WTC11 (cell line): ENCODE data around the gene BICD1. TPM values are rescaled to one million over a fixed set of nuclear protein-coding genes. Genes with fewer than 3 reads are reported as not detected.

Experiments
- ATAC-seq: fragments of 200-7000 bp; cut with Tn5 transposase; 2 replicates; pipeline ENCODE4 v1.10.0; 2021; ENCODE audit warnings: mild to moderate bottlenecking, moderate library complexity
- CTCF ChIA-PET: fragments of 300-600 bp; sonication (Branson Sonifier 250); formaldehyde crosslinking; loops from one replicate; lab custom pipeline; 2021; ENCODE audit warnings: antibody characterized with exemption; lab: Charles Lee
- POLR2A ChIA-PET: fragments of 350-600 bp; sonication (Branson Sonifier 250); formaldehyde crosslinking; loops from one replicate; lab custom pipeline; 2021; ENCODE audit warnings: antibody characterized with exemption; lab: Charles Lee
- DNase-seq: peaks from one replicate; pipeline ENCODE4 v3.0.0; 2021; ENCODE audit warnings: low spot score
- H3K27ac Mint-ChIP-seq: 2 replicates; pipeline ENCODE4 v1.8.0; 2021; ENCODE audit warnings: mixed read lengths
- H3K27me3 Mint-ChIP-seq: 2 replicates; pipeline ENCODE4 v1.8.0; 2021; ENCODE audit warnings: low read depth, mild to moderate bottlenecking, moderate library complexity, mixed read lengths
- H3K36me3 Mint-ChIP-seq: 2 replicates; pipeline ENCODE4 v1.8.0; 2021; ENCODE audit warnings: mixed read lengths
- H3K4me1 Mint-ChIP-seq: 2 replicates; pipeline ENCODE4 v1.8.0; 2022; ENCODE audit warnings: mixed read lengths
- H3K4me3 Mint-ChIP-seq: 2 replicates; pipeline ENCODE4 v1.8.0; 2021; ENCODE audit warnings: mild to moderate bottlenecking, moderate library complexity, mixed read lengths
- H3K9me3 Mint-ChIP-seq: 2 replicates; pipeline ENCODE4 v1.8.0; 2021; ENCODE audit warnings: mixed read lengths
- ESRRA ChIP-seq: sonication (generic); formaldehyde crosslinking; IDR thresholded peaks from 2 replicates; pipeline ENCODE4 v1.8.1; 2022; ENCODE audit warnings: mild to moderate bottlenecking, missing genetic modification reagents, borderline replicate concordance
- ETV6 ChIP-seq: sonication (generic); formaldehyde crosslinking; IDR thresholded peaks from 2 replicates; pipeline ENCODE4 v1.8.1; 2022; ENCODE audit warnings: mild to moderate bottlenecking, missing genetic modification reagents
- NFATC4 ChIP-seq: fragments of 250-450 bp; sonication (Bioruptor Pico); IDR thresholded peaks from 2 replicates; pipeline ENCODE4 v1.9.0; 2021; ENCODE audit warnings: mild to moderate bottlenecking
- NR3C1 ChIP-seq: sonication (generic); formaldehyde crosslinking; conservative IDR thresholded peaks from 2 replicates; pipeline ENCODE4 v1.8.1; 2023; ENCODE audit warnings: low read depth, mild to moderate bottlenecking, missing genetic modification reagents
- RORB ChIP-seq: fragments of 250-450 bp; sonication (Bioruptor Pico); IDR thresholded peaks from 2 replicates; pipeline ENCODE4 v1.9.0; 2021; ENCODE audit warnings: mild to moderate bottlenecking
- SMAD4 ChIP-seq: sonication (generic); formaldehyde crosslinking; IDR thresholded peaks from 2 replicates; pipeline ENCODE4 v1.8.0; 2022; ENCODE audit warnings: mild to moderate bottlenecking, missing genetic modification reagents
- TEAD1 ChIP-seq: sonication (generic); formaldehyde crosslinking; IDR thresholded peaks from 2 replicates; pipeline ENCODE4 v1.8.0; 2022; ENCODE audit warnings: mild to moderate bottlenecking, missing genetic modification reagents
- ZBTB21 ChIP-seq: sonication (generic); formaldehyde crosslinking; IDR thresholded peaks from 2 replicates; pipeline ENCODE4 v1.8.1; 2023; ENCODE audit warnings: mild to moderate bottlenecking, missing genetic modification reagents, borderline replicate concordance
- ZNF138 ChIP-seq: sonication (generic); formaldehyde crosslinking; conservative IDR thresholded peaks from 2 replicates; pipeline ENCODE4 v1.8.1; 2022; ENCODE audit warnings: mild to moderate bottlenecking, moderate library complexity, missing genetic modification reagents
- ZNF416 ChIP-seq: fragments of 250-450 bp; sonication (Bioruptor Pico); IDR thresholded peaks from 2 replicates; pipeline ENCODE4 v1.9.0; 2021; ENCODE audit warnings: mild to moderate bottlenecking, inconsistent platforms
- ZNF671 ChIP-seq: fragments of 250-450 bp; sonication (Bioruptor Pico); IDR thresholded peaks from 2 replicates; pipeline ENCODE4 v1.8.0; 2021; ENCODE audit warnings: mild to moderate bottlenecking
- total RNA-seq: library from RNA; stranded (reverse); gene quantifications from 3 replicates; pipeline ENCODE4 v1.2.3, GENCODE V29; 2021
- TF ChIP-seq, protein P1 (sequence below): sonication (generic); formaldehyde crosslinking; IDR thresholded peaks from 2 replicates; pipeline ENCODE4 v1.8.0; 2022; ENCODE audit warnings: mild to moderate bottlenecking, missing genetic modification reagents
- TF ChIP-seq, protein P2 (sequence below): sonication (generic); formaldehyde crosslinking; conservative IDR thresholded peaks from 2 replicates; pipeline ENCODE4 v1.8.1; 2022; ENCODE audit warnings: mild to moderate bottlenecking, missing genetic modification reagents
- TF ChIP-seq, protein P3 (sequence below): fragments of 250-450 bp; sonication (Bioruptor Pico); IDR thresholded peaks from 2 replicates; pipeline ENCODE4 v1.9.0; 2021; ENCODE audit warnings: mild to moderate bottlenecking
- TF ChIP-seq, protein P4 (sequence below): fragments of 250-450 bp; sonication (Bioruptor Pico); IDR thresholded peaks from 2 replicates; pipeline ENCODE4 v1.9.0; 2021; ENCODE audit warnings: mild to moderate bottlenecking
- TF ChIP-seq, protein P5 (sequence below): sonication (generic); formaldehyde crosslinking; IDR thresholded peaks from 2 replicates; pipeline ENCODE4 v1.8.1; 2023; ENCODE audit warnings: mild to moderate bottlenecking, moderate library complexity, missing genetic modification reagents
- TF ChIP-seq, protein P6 (sequence below): sonication (generic); formaldehyde crosslinking; IDR thresholded peaks from 2 replicates; pipeline ENCODE4 v1.8.1; 2023; ENCODE audit warnings: mild to moderate bottlenecking, missing genetic modification reagents

Gene BICD1
- total RNA-seq, 1 experiment from 2014 or later, result 69.4 TPM

DNA sequence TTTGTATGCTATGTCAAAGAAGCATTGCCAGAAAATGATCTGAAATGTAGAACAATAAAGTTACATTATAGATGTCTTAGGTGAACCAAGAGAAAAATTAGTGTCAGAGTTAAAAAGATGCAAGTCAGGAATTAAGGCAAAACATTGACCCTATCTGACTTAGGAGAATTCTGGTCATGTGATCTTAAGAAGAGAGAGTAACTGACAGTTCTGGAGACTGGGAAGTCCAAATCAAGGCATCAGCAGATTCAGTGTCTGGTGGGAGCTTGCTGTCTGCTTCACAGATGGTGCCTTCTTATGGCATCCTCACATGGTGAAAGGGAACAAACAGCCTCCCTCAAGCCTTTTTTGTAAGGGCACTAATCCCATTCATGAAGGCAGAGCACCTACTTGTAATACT, 42.8 kb downstream of the BICD1 start (continued):
- TF ChIP-seq ESRRA (CRISPR knock-in tag) (no peak), ZBTB21 (CRISPR knock-in tag) (no peak), RORB (no peak), SMAD4 (no peak)
- TF ChIP-seq, all 79 proteins: peak for 0

DNA sequence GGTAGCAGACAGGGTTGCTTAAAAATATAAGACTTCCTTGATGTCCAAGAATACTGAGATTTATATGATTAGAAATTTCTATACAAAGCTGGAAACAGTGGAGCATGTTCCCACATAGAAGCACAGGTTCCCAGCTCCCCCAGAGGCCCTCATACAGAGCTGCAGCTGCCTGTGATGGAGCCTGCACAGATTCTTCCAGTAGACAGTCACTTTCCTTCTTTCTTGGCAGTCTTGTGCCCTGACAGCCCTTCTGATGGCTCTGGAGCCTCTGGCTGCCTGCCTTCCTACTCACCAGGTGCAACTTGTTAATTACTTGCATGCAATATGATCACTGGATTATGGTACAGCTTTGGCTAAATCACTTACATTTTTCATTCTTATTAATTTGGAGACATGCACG, 44.4 kb downstream of the BICD1 start:
- CTCF ChIA-PET, result interaction anchor here (0.6 to 0.7 kb wide), 2 partner anchors 148 to 188 kb away, joined by 3 read pairs; no protein-coding TSS in a partner anchor
- H3K4me1 Mint-ChIP-seq, result peaks cover 27% of the 10 kb centered on the region
- no peak overlapping the region for H3K4me3 Mint-ChIP-seq
- no peaks in the 10 kb centered on the region for H3K27me3 Mint-ChIP-seq
- TF ChIP-seq TEAD1 (no peak), ZNF138 (CRISPR knock-in tag) (no peak), NR3C1 (CRISPR knock-in tag) (no peak)
- H3K27ac Mint-ChIP-seq, result no peak overlapping the region
- peaks cover 21% of the 10 kb centered on the region for H3K36me3 Mint-ChIP-seq
- ATAC-seq (no peak; the same call in 1 of the 2 replicates), DNase-seq (no peak)
- peaks cover 10% of the 10 kb centered on the region for H3K9me3 Mint-ChIP-seq
- POLR2A ChIA-PET, result no interaction called here

DNA sequence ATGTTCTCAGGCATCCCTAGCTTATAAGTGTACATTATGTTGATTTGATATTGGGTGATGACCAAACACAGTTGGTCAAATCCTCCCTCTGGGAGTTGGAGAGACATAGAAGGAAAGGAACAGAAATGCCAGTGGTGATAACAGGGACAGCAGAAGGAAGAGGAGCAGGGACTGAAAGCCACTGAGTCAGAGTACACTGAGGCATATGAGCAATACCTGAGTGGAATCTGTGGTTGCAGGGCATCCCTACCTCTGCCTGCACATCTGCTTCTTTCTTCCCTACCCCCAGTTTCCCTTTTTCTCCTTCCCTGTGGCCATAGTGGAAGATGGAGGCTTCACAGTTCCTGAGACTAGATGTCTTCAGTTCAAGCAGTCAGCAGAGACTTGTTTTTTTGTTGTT, 44.9 kb downstream of the BICD1 start:
- no peak overlapping the region; the same call in 1 of the 2 replicates for H3K27ac Mint-ChIP-seq
- H3K36me3 Mint-ChIP-seq, result peaks cover 21% of the 10 kb centered on the region
- peaks cover 10% of the 10 kb centered on the region for H3K9me3 Mint-ChIP-seq
- no peaks in the 10 kb centered on the region for H3K27me3 Mint-ChIP-seq
- ChIA-PET POLR2A (no interaction called here), CTCF (interaction anchor here (0.5 to 0.7 kb wide), 3 partner anchors 147 to 235 kb away, joined by 3 read pairs; no protein-coding TSS in a partner anchor)
- H3K4me1 Mint-ChIP-seq, result peaks cover 32% of the 10 kb centered on the region
- DNase-seq (no peak), ATAC-seq (no peak)
- no peak overlapping the region for H3K4me3 Mint-ChIP-seq
- TF ChIP-seq, protein P1, sequence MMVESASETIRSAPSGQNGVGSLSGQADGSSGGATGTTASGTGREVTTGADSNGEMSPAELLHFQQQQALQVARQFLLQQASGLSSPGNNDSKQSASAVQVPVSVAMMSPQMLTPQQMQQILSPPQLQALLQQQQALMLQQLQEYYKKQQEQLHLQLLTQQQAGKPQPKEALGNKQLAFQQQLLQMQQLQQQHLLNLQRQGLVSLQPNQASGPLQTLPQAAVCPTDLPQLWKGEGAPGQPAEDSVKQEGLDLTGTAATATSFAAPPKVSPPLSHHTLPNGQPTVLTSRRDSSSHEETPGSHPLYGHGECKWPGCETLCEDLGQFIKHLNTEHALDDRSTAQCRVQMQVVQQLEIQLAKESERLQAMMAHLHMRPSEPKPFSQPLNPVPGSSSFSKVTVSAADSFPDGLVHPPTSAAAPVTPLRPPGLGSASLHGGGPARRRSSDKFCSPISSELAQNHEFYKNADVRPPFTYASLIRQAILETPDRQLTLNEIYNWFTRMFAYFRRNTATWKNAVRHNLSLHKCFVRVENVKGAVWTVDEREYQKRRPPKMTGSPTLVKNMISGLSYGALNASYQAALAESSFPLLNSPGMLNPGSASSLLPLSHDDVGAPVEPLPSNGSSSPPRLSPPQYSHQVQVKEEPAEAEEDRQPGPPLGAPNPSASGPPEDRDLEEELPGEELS, result no peak

DNA sequence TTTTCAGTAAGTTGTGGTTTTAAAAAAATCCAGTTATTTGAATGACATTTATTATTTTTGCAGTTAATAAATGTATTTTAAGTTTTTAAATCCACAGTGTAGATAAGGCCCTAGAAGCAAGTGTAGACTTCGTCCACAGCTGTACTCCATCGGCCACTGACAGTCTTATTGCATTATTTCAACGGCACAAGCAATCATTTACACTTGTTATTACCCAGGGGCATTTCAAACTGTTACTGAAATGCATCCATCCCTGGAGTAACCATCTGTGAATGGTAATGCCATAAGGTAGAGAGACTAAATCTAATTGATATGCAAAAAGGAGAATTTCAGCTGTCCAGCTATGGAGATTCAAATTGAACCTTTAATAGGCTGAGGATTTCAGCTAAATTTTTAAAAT, 48.4 kb downstream of the BICD1 start:
- ATAC-seq (no peak), DNase-seq (no peak)
- H3K4me3 Mint-ChIP-seq, result no peak overlapping the region
- H3K4me1 Mint-ChIP-seq, result peaks cover 56% of the 10 kb centered on the region
- H3K9me3 Mint-ChIP-seq, result no peaks in the 10 kb centered on the region
- POLR2A ChIA-PET, result interaction anchor here (1.2 kb wide), 1 partner anchor 16 kb away, joined by 3 read pairs; no protein-coding TSS in a partner anchor
- peak overlapping the region; percentile 52; the same call in 1 of the 2 replicates for H3K27ac Mint-ChIP-seq
- peaks cover 10% of the 10 kb centered on the region for H3K36me3 Mint-ChIP-seq
- TF ChIP-seq ZBTB21 (CRISPR knock-in tag) (no peak), ESRRA (CRISPR knock-in tag) (no peak), ZNF416 (no peak), ETV6 (CRISPR knock-in tag) (no peak), ZNF671 (no peak), NR3C1 (CRISPR knock-in tag) (no peak), NFATC4 (CRISPR knock-in tag) (no peak)
- TF ChIP-seq, protein P2, sequence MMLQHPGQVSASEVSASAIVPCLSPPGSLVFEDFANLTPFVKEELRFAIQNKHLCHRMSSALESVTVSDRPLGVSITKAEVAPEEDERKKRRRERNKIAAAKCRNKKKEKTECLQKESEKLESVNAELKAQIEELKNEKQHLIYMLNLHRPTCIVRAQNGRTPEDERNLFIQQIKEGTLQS (CRISPR knock-in tag), result no peak
- TF ChIP-seq, protein P3, sequence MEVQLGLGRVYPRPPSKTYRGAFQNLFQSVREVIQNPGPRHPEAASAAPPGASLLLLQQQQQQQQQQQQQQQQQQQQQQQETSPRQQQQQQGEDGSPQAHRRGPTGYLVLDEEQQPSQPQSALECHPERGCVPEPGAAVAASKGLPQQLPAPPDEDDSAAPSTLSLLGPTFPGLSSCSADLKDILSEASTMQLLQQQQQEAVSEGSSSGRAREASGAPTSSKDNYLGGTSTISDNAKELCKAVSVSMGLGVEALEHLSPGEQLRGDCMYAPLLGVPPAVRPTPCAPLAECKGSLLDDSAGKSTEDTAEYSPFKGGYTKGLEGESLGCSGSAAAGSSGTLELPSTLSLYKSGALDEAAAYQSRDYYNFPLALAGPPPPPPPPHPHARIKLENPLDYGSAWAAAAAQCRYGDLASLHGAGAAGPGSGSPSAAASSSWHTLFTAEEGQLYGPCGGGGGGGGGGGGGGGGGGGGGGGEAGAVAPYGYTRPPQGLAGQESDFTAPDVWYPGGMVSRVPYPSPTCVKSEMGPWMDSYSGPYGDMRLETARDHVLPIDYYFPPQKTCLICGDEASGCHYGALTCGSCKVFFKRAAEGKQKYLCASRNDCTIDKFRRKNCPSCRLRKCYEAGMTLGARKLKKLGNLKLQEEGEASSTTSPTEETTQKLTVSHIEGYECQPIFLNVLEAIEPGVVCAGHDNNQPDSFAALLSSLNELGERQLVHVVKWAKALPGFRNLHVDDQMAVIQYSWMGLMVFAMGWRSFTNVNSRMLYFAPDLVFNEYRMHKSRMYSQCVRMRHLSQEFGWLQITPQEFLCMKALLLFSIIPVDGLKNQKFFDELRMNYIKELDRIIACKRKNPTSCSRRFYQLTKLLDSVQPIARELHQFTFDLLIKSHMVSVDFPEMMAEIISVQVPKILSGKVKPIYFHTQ, result no peak
- TF ChIP-seq, protein P4, sequence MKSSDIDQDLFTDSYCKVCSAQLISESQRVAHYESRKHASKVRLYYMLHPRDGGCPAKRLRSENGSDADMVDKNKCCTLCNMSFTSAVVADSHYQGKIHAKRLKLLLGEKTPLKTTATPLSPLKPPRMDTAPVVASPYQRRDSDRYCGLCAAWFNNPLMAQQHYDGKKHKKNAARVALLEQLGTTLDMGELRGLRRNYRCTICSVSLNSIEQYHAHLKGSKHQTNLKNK, result no peak
- TF ChIP-seq, protein P5, sequence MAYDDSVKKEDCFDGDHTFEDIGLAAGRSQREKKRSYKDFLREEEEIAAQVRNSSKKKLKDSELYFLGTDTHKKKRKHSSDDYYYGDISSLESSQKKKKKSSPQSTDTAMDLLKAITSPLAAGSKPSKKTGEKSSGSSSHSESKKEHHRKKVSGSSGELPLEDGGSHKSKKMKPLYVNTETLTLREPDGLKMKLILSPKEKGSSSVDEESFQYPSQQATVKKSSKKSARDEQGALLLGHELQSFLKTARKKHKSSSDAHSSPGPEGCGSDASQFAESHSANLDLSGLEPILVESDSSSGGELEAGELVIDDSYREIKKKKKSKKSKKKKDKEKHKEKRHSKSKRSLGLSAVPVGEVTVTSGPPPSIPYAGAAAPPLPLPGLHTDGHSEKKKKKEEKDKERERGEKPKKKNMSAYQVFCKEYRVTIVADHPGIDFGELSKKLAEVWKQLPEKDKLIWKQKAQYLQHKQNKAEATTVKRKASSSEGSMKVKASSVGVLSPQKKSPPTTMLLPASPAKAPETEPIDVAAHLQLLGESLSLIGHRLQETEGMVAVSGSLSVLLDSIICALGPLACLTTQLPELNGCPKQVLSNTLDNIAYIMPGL (CRISPR knock-in tag), result no peak
- TF ChIP-seq, protein P6, sequence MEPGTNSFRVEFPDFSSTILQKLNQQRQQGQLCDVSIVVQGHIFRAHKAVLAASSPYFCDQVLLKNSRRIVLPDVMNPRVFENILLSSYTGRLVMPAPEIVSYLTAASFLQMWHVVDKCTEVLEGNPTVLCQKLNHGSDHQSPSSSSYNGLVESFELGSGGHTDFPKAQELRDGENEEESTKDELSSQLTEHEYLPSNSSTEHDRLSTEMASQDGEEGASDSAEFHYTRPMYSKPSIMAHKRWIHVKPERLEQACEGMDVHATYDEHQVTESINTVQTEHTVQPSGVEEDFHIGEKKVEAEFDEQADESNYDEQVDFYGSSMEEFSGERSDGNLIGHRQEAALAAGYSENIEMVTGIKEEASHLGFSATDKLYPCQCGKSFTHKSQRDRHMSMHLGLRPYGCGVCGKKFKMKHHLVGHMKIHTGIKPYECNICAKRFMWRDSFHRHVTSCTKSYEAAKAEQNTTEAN (CRISPR knock-in tag), result no peak
- CTCF ChIA-PET, result interaction anchor here (0.6 to 1.7 kb wide), 2 partner anchors 88 to 94 kb away, joined by 4 to 5 read pairs; no protein-coding TSS in a partner anchor
- H3K27me3 Mint-ChIP-seq, result no peaks in the 10 kb centered on the region
